GM12878 (cell line): Measurements from ENCODE around the gene RNF149. TPM values are rescaled to one million over a fixed set of nuclear protein-coding genes. Genes with fewer than 3 reads are reported as not detected.

Source experiments
- BACH1 ChIP-seq: fragments of 450-650 bp; IDR thresholded peaks from 2 replicates; pipeline ENCODE4 v1.6.1; 2017; ENCODE audit warnings: mild to moderate bottlenecking, borderline replicate concordance
- CREB1 ChIP-seq: IDR thresholded peaks from 2 replicates; pipeline ENCODE4 v1.6.1; 2012; ENCODE audit warnings: low read depth, mild to moderate bottlenecking, inconsistent platforms
- EED ChIP-seq: sonication (generic); IDR thresholded peaks from 2 replicates; pipeline ENCODE4 v1.6.1; 2016; ENCODE audit warnings: antibody characterized with exemption, low read depth
- EGR1 ChIP-seq, 2 experiments: IDR thresholded peaks; 1 replicate in 1 of 2; 2 replicates in 1 of 2; pipeline ENCODE4 v1.6.1; 2011 to 2012; ENCODE audit warnings: low read depth in 2 of 2, low read length in 2 of 2, borderline replicate concordance in 1 of 2, mild to moderate bottlenecking in 1 of 2, moderate library complexity in 1 of 2
- MYB ChIP-seq: fragments of 150-350 bp; IDR thresholded peaks from 2 replicates; pipeline ENCODE4 v1.6.1; 2014; ENCODE audit warnings: mild to moderate bottlenecking, low read depth, low read length, borderline replicate concordance
- NFIC ChIP-seq: IDR thresholded peaks from 2 replicates; pipeline ENCODE4 v1.6.1; 2012; ENCODE audit warnings: low read depth, mild to moderate bottlenecking, inconsistent platforms, low read length, moderate library complexity
- NR2F1 ChIP-seq: fragments of 450-650 bp; conservative IDR thresholded peaks from 2 replicates; pipeline ENCODE4 v1.6.1; 2017; ENCODE audit warnings: mild to moderate bottlenecking
- NRF1 ChIP-seq: conservative IDR thresholded peaks from 2 replicates; pipeline ENCODE4 v1.6.1; 2011; ENCODE audit warnings: mild to moderate bottlenecking, low read depth, low read length, improper control_type of control experiment
- PAX5 ChIP-seq: IDR thresholded peaks from 2 replicates; pipeline ENCODE4 v1.6.1; 2011; ENCODE audit warnings: low read depth, low read length, borderline replicate concordance
- PAX8 ChIP-seq: fragments of 450-650 bp; IDR thresholded peaks from 2 replicates; pipeline ENCODE4 v1.6.1; 2017; ENCODE audit warnings: mild to moderate bottlenecking, moderate library complexity
- TCF3 ChIP-seq: IDR thresholded peaks from 2 replicates; pipeline ENCODE4 v1.6.1; 2012; ENCODE audit warnings: low read depth, mild to moderate bottlenecking, low read length, borderline replicate concordance; ENCODE audit not compliant: insufficient read depth
- YY1 ChIP-seq: IDR thresholded peaks from 2 replicates; pipeline ENCODE4 v1.6.1; 2011; ENCODE audit warnings: low read depth, mild to moderate bottlenecking, low read length
- ZNF274 ChIP-seq: IDR thresholded peaks from one replicate; pipeline ENCODE4 v1.8.0; 2011; ENCODE audit not compliant: insufficient read length, insufficient read depth
- polyA plus RNA-seq, 11 experiments: library from polyadenylated mRNA; depleted of rRNA in 4 of 11; unstranded in 6 of 11; stranded (reverse) in 5 of 11; fragments of >200 nt; fragmentation: Nextera tagmentation in 4 of 11; fragmentation: Illumina TruSeq in 1 of 11; extraction: Ambion mirVana in 4 of 11; extraction: Trizol in 1 of 11; gene quantifications; 1 replicate in 1 of 11; 2 replicates in 10 of 11; pipeline versions ENCODE4 v1.2.1 to v1.2.3, GENCODE V29; 2011 to 2016; ENCODE audit warnings: inconsistent platforms in 2 of 11, missing spikeins in 2 of 11, low read depth in 1 of 11
- total RNA-seq, 4 experiments: library from RNA; depleted of rRNA in 3 of 4; stranded (reverse); fragments of >200 nt in 3 of 4; fragmentation: Illumina TruSeq in 1 of 4; extraction: Trizol in 1 of 4; gene quantifications; 2 replicates each; pipeline versions ENCODE4 v1.2.1 to v1.2.3, GENCODE V29; 2013 to 2021
- TF ChIP-seq, protein P1 (sequence below): fragments of 450-650 bp; IDR thresholded peaks from 2 replicates; pipeline ENCODE4 v1.6.1; 2016; ENCODE audit warnings: mild to moderate bottlenecking
- TF ChIP-seq, protein P2 (sequence below): IDR thresholded peaks from 2 replicates; pipeline ENCODE4 v1.6.1; 2012; ENCODE audit warnings: low read depth, low read length, improper control_type of control experiment
- TF ChIP-seq, protein P3 (sequence below): IDR thresholded peaks from 2 replicates; pipeline ENCODE4 v1.6.1; 2011; ENCODE audit warnings: borderline replicate concordance, low read depth, mild to moderate bottlenecking, moderate library complexity, mixed read lengths, low read length; ENCODE audit not compliant: insufficient read depth; ENCODE audit errors: extremely low read length
- TF ChIP-seq, protein P4 (sequence below): fragments of 450-650 bp; IDR thresholded peaks from 2 replicates; pipeline ENCODE4 v1.6.1; 2017; ENCODE audit warnings: antibody characterized with exemption, mild to moderate bottlenecking, moderate library complexity
- TF ChIP-seq, protein P5 (sequence below): IDR thresholded peaks from 2 replicates; pipeline ENCODE4 v1.6.1; 2012; ENCODE audit warnings: low read depth, low read length, improper control_type of control experiment
- TF ChIP-seq, protein P6 (sequence below): fragments of 450-650 bp; IDR thresholded peaks from 2 replicates; pipeline ENCODE4 v1.6.1; 2017; ENCODE audit warnings: borderline replicate concordance

RNF149 gene
- total and polyA plus RNA-seq, 10 of the 15 experiments (the other 5 are each of a cell fraction or from before 2014, with no cell fraction given): 5.2 to 38.4 (median 16.3) TPM

DNA sequence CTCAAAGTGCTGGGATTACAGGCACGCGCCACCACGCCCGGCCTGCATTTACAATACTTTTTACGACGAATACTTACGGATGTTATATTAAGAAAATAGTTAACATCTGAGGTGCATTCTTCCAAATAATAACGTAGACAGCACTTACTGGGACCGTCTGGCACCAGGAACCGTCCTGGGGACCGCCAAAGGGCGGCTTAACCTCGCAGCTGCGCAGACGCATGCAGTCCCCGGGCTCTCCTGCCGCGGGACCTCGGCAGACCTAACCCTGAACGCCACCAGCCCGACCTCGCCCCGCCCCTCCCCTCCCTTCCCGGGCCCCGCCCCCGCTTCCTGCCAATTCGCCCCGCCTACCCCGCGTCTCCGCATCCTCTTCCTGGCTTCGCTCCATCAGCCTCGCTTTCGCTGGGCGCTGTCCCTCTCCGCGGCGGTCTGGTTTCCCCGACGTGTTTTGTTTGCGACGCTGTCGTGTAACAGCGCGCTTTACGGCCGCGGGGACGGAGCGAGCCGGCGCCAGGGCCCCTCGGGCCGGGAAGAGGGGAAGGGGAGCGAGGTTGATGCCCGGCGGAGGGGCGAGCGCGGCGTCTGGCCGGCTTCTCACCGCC lies 56.0 kb downstream of the RNF149 start, which contains the start of gene CNOT11 (continued):
- TF ChIP-seq, protein P1, sequence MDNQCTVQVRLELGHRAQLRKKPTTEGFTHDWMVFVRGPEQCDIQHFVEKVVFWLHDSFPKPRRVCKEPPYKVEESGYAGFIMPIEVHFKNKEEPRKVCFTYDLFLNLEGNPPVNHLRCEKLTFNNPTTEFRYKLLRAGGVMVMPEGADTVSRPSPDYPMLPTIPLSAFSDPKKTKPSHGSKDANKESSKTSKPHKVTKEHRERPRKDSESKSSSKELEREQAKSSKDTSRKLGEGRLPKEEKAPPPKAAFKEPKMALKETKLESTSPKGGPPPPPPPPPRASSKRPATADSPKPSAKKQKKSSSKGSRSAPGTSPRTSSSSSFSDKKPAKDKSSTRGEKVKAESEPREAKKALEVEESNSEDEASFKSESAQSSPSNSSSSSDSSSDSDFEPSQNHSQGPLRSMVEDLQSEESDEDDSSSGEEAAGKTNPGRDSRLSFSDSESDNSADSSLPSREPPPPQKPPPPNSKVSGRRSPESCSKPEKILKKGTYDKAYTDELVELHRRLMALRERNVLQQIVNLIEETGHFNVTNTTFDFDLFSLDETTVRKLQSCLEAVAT: no peak
- no peak for TF ChIP-seq EED
- TF ChIP-seq BACH1: no peak; the same call in 1 of the 2 replicates
- peak; percentile 61 for TF ChIP-seq NRF1
- TF ChIP-seq ZNF274: no peak
- TF ChIP-seq TCF3: 0 out of 2 replicates have a peak, but pooled peaks have one; percentile 42
- TF ChIP-seq PAX8: no peak
- TF ChIP-seq EGR1 (IDR thresholded peaks at IDR 0.05; ENCODE audit: borderline replicate concordance in 1 of 2, low read depth in 2 of 2, low read length in 2 of 2): peak in 1 of 2 experiments; percentile 85; a peak in 2 of 3 replicates
- TF ChIP-seq, protein P2, sequence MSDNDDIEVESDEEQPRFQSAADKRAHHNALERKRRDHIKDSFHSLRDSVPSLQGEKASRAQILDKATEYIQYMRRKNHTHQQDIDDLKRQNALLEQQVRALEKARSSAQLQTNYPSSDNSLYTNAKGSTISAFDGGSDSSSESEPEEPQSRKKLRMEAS: no peak; the same call in 1 of the 2 replicates
- TF ChIP-seq, protein P3, sequence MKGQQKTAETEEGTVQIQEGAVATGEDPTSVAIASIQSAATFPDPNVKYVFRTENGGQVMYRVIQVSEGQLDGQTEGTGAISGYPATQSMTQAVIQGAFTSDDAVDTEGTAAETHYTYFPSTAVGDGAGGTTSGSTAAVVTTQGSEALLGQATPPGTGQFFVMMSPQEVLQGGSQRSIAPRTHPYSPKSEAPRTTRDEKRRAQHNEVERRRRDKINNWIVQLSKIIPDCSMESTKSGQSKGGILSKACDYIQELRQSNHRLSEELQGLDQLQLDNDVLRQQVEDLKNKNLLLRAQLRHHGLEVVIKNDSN: no peak
- peak; percentile 93 for TF ChIP-seq CREB1
- 0 out of 2 replicates have a peak, but pooled peaks have one; percentile 23 for TF ChIP-seq YY1
- no peak for TF ChIP-seq NFIC
- no peak; the same call in 1 of the 2 replicates for TF ChIP-seq NR2F1
- no peak for TF ChIP-seq MYB
- no peak for TF ChIP-seq PAX5
- TF ChIP-seq, protein P4, sequence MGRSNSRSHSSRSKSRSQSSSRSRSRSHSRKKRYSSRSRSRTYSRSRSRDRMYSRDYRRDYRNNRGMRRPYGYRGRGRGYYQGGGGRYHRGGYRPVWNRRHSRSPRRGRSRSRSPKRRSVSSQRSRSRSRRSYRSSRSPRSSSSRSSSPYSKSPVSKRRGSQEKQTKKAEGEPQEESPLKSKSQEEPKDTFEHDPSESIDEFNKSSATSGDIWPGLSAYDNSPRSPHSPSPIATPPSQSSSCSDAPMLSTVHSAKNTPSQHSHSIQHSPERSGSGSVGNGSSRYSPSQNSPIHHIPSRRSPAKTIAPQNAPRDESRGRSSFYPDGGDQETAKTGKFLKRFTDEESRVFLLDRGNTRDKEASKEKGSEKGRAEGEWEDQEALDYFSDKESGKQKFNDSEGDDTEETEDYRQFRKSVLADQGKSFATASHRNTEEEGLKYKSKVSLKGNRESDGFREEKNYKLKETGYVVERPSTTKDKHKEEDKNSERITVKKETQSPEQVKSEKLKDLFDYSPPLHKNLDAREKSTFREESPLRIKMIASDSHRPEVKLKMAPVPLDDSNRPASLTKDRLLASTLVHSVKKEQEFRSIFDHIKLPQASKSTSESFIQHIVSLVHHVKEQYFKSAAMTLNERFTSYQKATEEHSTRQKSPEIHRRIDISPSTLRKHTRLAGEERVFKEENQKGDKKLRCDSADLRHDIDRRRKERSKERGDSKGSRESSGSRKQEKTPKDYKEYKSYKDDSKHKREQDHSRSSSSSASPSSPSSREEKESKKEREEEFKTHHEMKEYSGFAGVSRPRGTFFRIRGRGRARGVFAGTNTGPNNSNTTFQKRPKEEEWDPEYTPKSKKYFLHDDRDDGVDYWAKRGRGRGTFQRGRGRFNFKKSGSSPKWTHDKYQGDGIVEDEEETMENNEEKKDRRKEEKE: no peak
- TF ChIP-seq, protein P5, sequence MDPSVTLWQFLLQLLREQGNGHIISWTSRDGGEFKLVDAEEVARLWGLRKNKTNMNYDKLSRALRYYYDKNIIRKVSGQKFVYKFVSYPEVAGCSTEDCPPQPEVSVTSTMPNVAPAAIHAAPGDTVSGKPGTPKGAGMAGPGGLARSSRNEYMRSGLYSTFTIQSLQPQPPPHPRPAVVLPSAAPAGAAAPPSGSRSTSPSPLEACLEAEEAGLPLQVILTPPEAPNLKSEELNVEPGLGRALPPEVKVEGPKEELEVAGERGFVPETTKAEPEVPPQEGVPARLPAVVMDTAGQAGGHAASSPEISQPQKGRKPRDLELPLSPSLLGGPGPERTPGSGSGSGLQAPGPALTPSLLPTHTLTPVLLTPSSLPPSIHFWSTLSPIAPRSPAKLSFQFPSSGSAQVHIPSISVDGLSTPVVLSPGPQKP: no peak
- TF ChIP-seq, protein P6, sequence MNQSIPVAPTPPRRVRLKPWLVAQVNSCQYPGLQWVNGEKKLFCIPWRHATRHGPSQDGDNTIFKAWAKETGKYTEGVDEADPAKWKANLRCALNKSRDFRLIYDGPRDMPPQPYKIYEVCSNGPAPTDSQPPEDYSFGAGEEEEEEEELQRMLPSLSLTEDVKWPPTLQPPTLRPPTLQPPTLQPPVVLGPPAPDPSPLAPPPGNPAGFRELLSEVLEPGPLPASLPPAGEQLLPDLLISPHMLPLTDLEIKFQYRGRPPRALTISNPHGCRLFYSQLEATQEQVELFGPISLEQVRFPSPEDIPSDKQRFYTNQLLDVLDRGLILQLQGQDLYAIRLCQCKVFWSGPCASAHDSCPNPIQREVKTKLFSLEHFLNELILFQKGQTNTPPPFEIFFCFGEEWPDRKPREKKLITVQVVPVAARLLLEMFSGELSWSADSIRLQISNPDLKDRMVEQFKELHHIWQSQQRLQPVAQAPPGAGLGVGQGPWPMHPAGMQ: no peak
